Measurements from ENCODE around the gene RNF31. TPM values are rescaled to one million over a fixed set of nuclear protein-coding genes. Genes with fewer than 3 reads are reported as not detected.

Gene RNF31
- total RNA-seq, 1 experiment from 2014 or later, result 77.6 TPM

GRCh38 chr14:24179294-24179960, 32.1 kb downstream of the RNF31 start:
- H3K4me1 Mint-ChIP-seq (ENCODE audit: low read depth, unreplicated experiment), result no peaks in the 10 kb centered on the region
- CTCF ChIA-PET, result no interaction called here

GRCh38 chr14:24179961-24180796, 32.9 kb downstream of the RNF31 start:
- no peaks in the 10 kb centered on the region for H3K9me3 Mint-ChIP-seq (ENCODE audit: unreplicated experiment)
- peaks cover 44% of the 10 kb centered on the region for H3K36me3 Mint-ChIP-seq (ENCODE audit: insufficient read depth, unreplicated experiment)
- intact Hi-C loops (cut with micrococcal nuclease; ENCODE audit: unreplicated experiment), result no loop called here
- H3K4me1 ChIP-seq, result no peaks in the 10 kb centered on the region
- no peaks in the 10 kb centered on the region for H3K27me3 ChIP-seq (replicated peaks; ENCODE audit: control insufficient read depth, insufficient read depth, low read length)
- ChIA-PET POLR2A (interaction anchor here (0.5 kb wide), 1 partner anchor 44 kb away, joined by 4 read pairs; the partner anchor contains the start of gene PSME1), CTCF (no interaction called here)
- no peaks in the 10 kb centered on the region for H3K27me3 Mint-ChIP-seq (ENCODE audit: insufficient read depth, unreplicated experiment)
- H3K4me1 Mint-ChIP-seq (ENCODE audit: low read depth, unreplicated experiment), result no peaks in the 10 kb centered on the region
- no peaks in the 10 kb centered on the region for H3K9me3 ChIP-seq
- no TSS peak for BruUV-seq (replicated peaks)
- H3K4me3 Mint-ChIP-seq (ENCODE audit: unreplicated experiment), result no peak overlapping the region
- no peaks in the 10 kb centered on the region; the same call in none of the 2 replicates for H3K36me3 ChIP-seq (ENCODE audit: control insufficient read depth, insufficient read depth, low read length)
- H3K27ac Mint-ChIP-seq (ENCODE audit: unreplicated experiment), result no peak overlapping the region
- H3K4me3 ChIP-seq (ENCODE audit: low read depth, low read length), result no peak overlapping the region
- DNase-seq, result no peak
- no peak for TF ChIP-seq CTCF (IDR thresholded peaks at IDR 0.05; ENCODE audit: insufficient read depth in 1 of 2, low read depth in 1 of 2, low read length in 1 of 2, severe bottlenecking in 1 of 2, unreplicated experiment in 1 of 2)

More at GRCh38 chr14:24179294-24179960, 32.1 kb downstream of the RNF31 start:
- no peak for TF ChIP-seq CTCF (IDR thresholded peaks at IDR 0.05; ENCODE audit: insufficient read depth in 1 of 2, low read depth in 1 of 2, low read length in 1 of 2, severe bottlenecking in 1 of 2, unreplicated experiment in 1 of 2)
- DNase-seq, result no peak
- H3K4me1 ChIP-seq, result no peaks in the 10 kb centered on the region
- no TSS peak for BruUV-seq (replicated peaks)
- no peaks in the 10 kb centered on the region for H3K9me3 ChIP-seq
- no peaks in the 10 kb centered on the region for H3K27me3 ChIP-seq (replicated peaks; ENCODE audit: control insufficient read depth, insufficient read depth, low read length)
- no peaks in the 10 kb centered on the region for H3K9me3 Mint-ChIP-seq (ENCODE audit: unreplicated experiment)
- H3K27me3 Mint-ChIP-seq (ENCODE audit: insufficient read depth, unreplicated experiment), result no peaks in the 10 kb centered on the region
- POLR2A ChIA-PET, result interaction anchor here (1.0 kb wide), 1 partner anchor 62 kb away, joined by 4 read pairs; no protein-coding TSS in a partner anchor
- no peak overlapping the region for H3K27ac Mint-ChIP-seq (ENCODE audit: unreplicated experiment)
- no peak overlapping the region for H3K4me3 ChIP-seq (ENCODE audit: low read depth, low read length)
- H3K36me3 Mint-ChIP-seq (ENCODE audit: insufficient read depth, unreplicated experiment), result peaks cover 38% of the 10 kb centered on the region
- intact Hi-C loops (cut with micrococcal nuclease; ENCODE audit: unreplicated experiment), result no loop called here
- H3K4me3 Mint-ChIP-seq (ENCODE audit: unreplicated experiment), result no peak overlapping the region
- no peaks in the 10 kb centered on the region; the same call in none of the 2 replicates for H3K36me3 ChIP-seq (ENCODE audit: control insufficient read depth, insufficient read depth, low read length)

- intact Hi-C loops (cut with micrococcal nuclease; ENCODE audit: unreplicated experiment), result no loop called here
- H3K36me3 ChIP-seq (ENCODE audit: control insufficient read depth, insufficient read depth, low read length), result peaks cover 3% of the 10 kb centered on the region
- H3K36me3 Mint-ChIP-seq (ENCODE audit: insufficient read depth, unreplicated experiment), result peaks cover 58% of the 10 kb centered on the region
- no peaks in the 10 kb centered on the region for H3K9me3 ChIP-seq
- DNase-seq, result no peak
- ChIA-PET CTCF (no interaction called here), POLR2A (no interaction called here)
- no peak overlapping the region for H3K27ac Mint-ChIP-seq (ENCODE audit: unreplicated experiment)
- H3K9me3 Mint-ChIP-seq (ENCODE audit: unreplicated experiment), result no peaks in the 10 kb centered on the region
- no TSS peak for BruUV-seq (replicated peaks)
- H3K4me1 ChIP-seq, result no peaks in the 10 kb centered on the region
- no peaks in the 10 kb centered on the region for H3K27me3 Mint-ChIP-seq (ENCODE audit: insufficient read depth, unreplicated experiment)
- no peak overlapping the region for H3K4me3 ChIP-seq (ENCODE audit: low read depth, low read length)
- no peaks in the 10 kb centered on the region for H3K27me3 ChIP-seq (replicated peaks; ENCODE audit: control insufficient read depth, insufficient read depth, low read length)
- H3K4me1 Mint-ChIP-seq (ENCODE audit: low read depth, unreplicated experiment), result no peaks in the 10 kb centered on the region
- no peak overlapping the region for H3K4me3 Mint-ChIP-seq (ENCODE audit: unreplicated experiment)
- TF ChIP-seq CTCF (IDR thresholded peaks at IDR 0.05; ENCODE audit: insufficient read depth in 1 of 2, low read depth in 1 of 2, low read length in 1 of 2, severe bottlenecking in 1 of 2, unreplicated experiment in 1 of 2), result no peak
Measured at GRCh38 chr14:24181371-24182077, 34.2 kb downstream of the RNF31 start.

All from Caco-2 (cell line).